GM12878 (cell line): ENCODE results near the gene CDHR5. TPM values are rescaled to one million over a fixed set of nuclear protein-coding genes. Genes with fewer than 3 reads are reported as not detected.

Source experiments
- BMI1 ChIP-seq: fragments of 450-650 bp; IDR thresholded peaks from 2 replicates; pipeline ENCODE4 v1.6.1; 2016; ENCODE audit warnings: mild to moderate bottlenecking, moderate library complexity, borderline replicate concordance
- ESRRA ChIP-seq: IDR thresholded peaks from 2 replicates; pipeline ENCODE4 v1.6.1; 2012; ENCODE audit warnings: mild to moderate bottlenecking, low read length, improper control_type of control experiment
- ETV6 ChIP-seq, 2 experiments: fragments of 450-650 bp in 1 of 2; IDR thresholded peaks in 1 of 2; conservative IDR thresholded peaks in 1 of 2; 2 replicates each; pipeline ENCODE4 v1.6.1; 2014; ENCODE audit warnings: antibody characterized with exemption in 1 of 2, borderline replicate concordance in 1 of 2, low read depth in 1 of 2, mild to moderate bottlenecking in 1 of 2, moderate library complexity in 1 of 2
- IRF4 ChIP-seq: IDR thresholded peaks from 2 replicates; pipeline ENCODE4 v1.6.1; 2011; ENCODE audit warnings: low read depth, low read length
- MEF2A ChIP-seq: IDR thresholded peaks from 2 replicates; pipeline ENCODE4 v1.6.1; 2011; ENCODE audit warnings: low read depth, mild to moderate bottlenecking, low read length, moderate library complexity; ENCODE audit not compliant: insufficient read depth
- POLR2AphosphoS5 ChIP-seq: IDR thresholded peaks from 2 replicates; pipeline ENCODE4 v1.6.1; 2011; ENCODE audit warnings: mild to moderate bottlenecking, low read length, inconsistent platforms
- PRDM15 ChIP-seq: fragments of 450-650 bp; formaldehyde crosslinking; IDR thresholded peaks from 2 replicates; pipeline ENCODE4 v1.4.0; 2020; ENCODE audit warnings: mild to moderate bottlenecking, moderate library complexity
- TBL1XR1 ChIP-seq: IDR thresholded peaks from 2 replicates; pipeline ENCODE4 v1.6.1; 2012; ENCODE audit warnings: low read depth, low read length, improper control_type of control experiment
- TCF12 ChIP-seq: IDR thresholded peaks from 2 replicates; pipeline ENCODE4 v1.6.1; 2011; ENCODE audit warnings: low read depth, mild to moderate bottlenecking, low read length
- polyA plus RNA-seq, 11 experiments: library from polyadenylated mRNA; depleted of rRNA in 4 of 11; unstranded in 6 of 11; stranded (reverse) in 5 of 11; fragments of >200 nt; fragmentation: Nextera tagmentation in 4 of 11; fragmentation: Illumina TruSeq in 1 of 11; extraction: Ambion mirVana in 4 of 11; extraction: Trizol in 1 of 11; gene quantifications; 1 replicate in 1 of 11; 2 replicates in 10 of 11; pipeline versions ENCODE4 v1.2.1 to v1.2.3, GENCODE V29; 2011 to 2016; ENCODE audit warnings: inconsistent platforms in 2 of 11, missing spikeins in 2 of 11, low read depth in 1 of 11
- total RNA-seq, 4 experiments: library from RNA; depleted of rRNA in 3 of 4; stranded (reverse); fragments of >200 nt in 3 of 4; fragmentation: Illumina TruSeq in 1 of 4; extraction: Trizol in 1 of 4; gene quantifications; 2 replicates each; pipeline versions ENCODE4 v1.2.1 to v1.2.3, GENCODE V29; 2013 to 2021
- TF ChIP-seq, protein P1 (sequence below): IDR thresholded peaks from 2 replicates; pipeline ENCODE4 v1.6.1; 2011; ENCODE audit warnings: borderline replicate concordance, low read depth, mild to moderate bottlenecking, moderate library complexity, low read length; ENCODE audit not compliant: insufficient read depth, poor library complexity, severe bottlenecking
- TF ChIP-seq, protein P2 (sequence below): IDR thresholded peaks from 2 replicates; pipeline ENCODE4 v1.6.1; 2012; ENCODE audit warnings: mild to moderate bottlenecking, low read depth, low read length

The CDHR5 gene
- total and polyA plus RNA-seq, 10 of the 15 experiments (the other 5 are each of a cell fraction or from before 2014, with no cell fraction given), result 0.06 TPM; not detected in 9

DNA sequence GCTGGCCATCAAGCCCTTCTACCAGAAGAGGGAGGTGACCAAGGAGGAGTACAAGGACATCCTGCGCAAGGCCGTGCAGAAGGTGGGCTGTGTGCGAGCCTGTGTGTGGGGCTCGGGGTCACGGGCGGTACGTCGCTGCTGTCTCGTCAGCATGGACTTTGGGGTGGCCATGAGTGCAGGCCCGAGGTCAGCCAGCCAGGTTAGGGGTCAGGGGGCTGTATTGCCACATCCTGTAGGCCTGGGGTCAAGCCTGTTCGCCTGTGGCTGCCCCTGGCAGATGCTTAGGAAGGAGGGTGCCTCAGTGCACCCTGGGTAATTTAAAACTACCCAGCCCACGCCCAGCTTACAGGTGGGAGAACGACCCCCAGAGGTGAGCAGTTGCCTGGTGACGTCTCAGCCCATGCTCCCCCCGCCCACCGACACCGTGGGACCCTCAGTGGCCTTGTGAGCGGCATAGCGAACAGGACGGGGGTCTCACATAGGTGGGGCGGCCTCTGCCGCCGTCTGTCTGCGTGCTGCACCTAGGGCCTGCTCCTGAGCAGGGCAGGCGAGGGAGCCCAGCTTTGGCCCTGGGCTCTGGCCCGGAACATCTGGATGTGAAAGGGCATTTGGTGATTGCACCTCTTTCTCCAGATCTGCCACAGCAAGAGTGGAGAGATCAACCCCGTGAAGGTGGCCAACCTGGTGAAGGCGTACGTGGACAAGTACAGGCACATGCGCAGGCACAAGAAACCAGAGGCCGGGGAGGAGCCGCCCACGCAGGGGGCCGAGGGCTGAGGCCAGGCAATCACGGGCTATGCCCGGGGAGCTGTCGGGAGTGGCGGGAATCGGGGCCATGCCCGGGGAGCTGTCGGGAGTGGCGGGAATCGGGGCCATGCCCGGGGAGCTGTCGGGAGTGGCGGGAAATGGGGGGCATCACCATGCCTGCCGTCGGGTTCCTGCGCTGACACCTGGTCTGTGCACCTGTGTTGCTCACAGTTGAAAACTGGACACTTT lies 13.5 kb downstream of the CDHR5 start (continued):
- TF ChIP-seq PRDM15 (no peak), BMI1 (no peak), TCF12 (no peak), TBL1XR1 (no peak), ETV6 (conservative IDR thresholded peaks at IDR 0.05 in 1 of 2, IDR thresholded peaks at IDR 0.05 in 1 of 2; ENCODE audit: borderline replicate concordance in 1 of 2, low read depth in 1 of 2) (no peak), MEF2A (no peak), POLR2AphosphoS5 (peak; percentile 63), IRF4 (no peak), ESRRA (no peak)
- TF ChIP-seq, protein P1, sequence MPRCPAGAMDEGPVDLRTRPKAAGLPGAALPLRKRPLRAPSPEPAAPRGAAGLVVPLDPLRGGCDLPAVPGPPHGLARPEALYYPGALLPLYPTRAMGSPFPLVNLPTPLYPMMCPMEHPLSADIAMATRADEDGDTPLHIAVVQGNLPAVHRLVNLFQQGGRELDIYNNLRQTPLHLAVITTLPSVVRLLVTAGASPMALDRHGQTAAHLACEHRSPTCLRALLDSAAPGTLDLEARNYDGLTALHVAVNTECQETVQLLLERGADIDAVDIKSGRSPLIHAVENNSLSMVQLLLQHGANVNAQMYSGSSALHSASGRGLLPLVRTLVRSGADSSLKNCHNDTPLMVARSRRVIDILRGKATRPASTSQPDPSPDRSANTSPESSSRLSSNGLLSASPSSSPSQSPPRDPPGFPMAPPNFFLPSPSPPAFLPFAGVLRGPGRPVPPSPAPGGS, result peak; percentile 13
- TF ChIP-seq, protein P2, sequence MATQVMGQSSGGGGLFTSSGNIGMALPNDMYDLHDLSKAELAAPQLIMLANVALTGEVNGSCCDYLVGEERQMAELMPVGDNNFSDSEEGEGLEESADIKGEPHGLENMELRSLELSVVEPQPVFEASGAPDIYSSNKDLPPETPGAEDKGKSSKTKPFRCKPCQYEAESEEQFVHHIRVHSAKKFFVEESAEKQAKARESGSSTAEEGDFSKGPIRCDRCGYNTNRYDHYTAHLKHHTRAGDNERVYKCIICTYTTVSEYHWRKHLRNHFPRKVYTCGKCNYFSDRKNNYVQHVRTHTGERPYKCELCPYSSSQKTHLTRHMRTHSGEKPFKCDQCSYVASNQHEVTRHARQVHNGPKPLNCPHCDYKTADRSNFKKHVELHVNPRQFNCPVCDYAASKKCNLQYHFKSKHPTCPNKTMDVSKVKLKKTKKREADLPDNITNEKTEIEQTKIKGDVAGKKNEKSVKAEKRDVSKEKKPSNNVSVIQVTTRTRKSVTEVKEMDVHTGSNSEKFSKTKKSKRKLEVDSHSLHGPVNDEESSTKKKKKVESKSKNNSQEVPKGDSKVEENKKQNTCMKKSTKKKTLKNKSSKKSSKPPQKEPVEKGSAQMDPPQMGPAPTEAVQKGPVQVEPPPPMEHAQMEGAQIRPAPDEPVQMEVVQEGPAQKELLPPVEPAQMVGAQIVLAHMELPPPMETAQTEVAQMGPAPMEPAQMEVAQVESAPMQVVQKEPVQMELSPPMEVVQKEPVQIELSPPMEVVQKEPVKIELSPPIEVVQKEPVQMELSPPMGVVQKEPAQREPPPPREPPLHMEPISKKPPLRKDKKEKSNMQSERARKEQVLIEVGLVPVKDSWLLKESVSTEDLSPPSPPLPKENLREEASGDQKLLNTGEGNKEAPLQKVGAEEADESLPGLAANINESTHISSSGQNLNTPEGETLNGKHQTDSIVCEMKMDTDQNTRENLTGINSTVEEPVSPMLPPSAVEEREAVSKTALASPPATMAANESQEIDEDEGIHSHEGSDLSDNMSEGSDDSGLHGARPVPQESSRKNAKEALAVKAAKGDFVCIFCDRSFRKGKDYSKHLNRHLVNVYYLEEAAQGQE, result no peak
